ENCODE data around the gene NEK9.
A peak's percentile ranks its signal among the peaks of the same experiment; 100 is the strongest.

Gene NEK9

DNA sequence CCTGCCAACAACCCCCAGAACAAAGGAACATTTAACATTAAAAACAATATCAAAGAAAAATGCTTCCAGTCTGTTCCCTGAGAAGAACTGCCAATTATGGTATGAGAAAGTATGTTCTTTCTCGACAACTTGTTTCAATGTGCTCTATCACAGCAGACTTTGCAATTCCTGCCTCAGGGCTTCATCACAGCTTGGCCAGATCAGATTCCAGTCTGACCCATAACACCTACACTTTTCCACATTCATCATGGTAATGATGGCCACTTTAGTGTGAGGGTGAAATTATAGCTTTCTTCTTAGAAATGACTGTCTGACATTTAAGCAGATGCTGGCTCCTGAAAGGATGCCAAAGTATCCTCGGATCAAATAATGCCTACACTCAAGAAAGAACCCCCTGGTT, 17.0 kb downstream of the NEK9 start:
- DNase-seq (ENCODE audit: low read depth in 3 of 3, low spot score in 1 of 3): no peak

DNA sequence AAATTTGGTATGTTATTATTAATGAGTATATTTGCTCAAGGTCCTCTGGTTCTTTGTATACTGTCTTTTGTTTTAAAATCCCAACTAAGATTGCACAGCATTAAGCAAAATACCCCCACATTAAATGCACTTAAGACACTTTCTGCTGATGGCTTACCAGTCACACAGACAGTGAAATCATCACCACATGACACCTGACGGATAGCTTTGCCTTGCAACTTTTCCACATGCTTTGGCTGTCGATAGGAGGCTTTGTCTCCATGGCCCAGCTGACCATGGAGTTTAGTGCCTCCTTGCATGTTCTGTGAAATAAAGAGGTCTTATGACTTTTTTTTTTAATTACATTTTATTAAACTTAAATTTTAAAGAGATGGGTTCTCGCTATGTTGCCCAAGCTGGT, 19.7 kb downstream of the NEK9 start:
- no peak for DNase-seq (ENCODE audit: low read depth in 3 of 3, low spot score in 1 of 3)

DNA sequence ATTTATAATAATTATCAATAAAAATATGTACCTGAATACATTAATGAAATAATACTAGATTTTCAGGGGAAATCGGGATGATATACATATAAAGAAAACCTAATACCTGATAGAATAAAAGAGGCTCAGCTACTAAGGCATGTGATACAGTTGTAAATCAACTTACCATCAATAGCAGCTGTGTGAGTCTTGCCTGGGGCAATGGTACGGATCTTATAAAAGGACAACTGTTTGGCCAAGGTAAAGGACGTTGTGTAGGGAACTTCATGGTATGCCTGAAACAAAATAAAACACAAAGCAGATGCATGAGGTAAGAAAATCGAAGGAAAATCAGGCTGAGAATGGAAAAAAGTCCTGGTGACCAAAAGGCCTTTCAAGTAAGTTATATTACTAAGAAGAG, 25.4 kb downstream of the NEK9 start:
- no peak for DNase-seq (ENCODE audit: low read depth in 3 of 3, low spot score in 1 of 3)

DNA sequence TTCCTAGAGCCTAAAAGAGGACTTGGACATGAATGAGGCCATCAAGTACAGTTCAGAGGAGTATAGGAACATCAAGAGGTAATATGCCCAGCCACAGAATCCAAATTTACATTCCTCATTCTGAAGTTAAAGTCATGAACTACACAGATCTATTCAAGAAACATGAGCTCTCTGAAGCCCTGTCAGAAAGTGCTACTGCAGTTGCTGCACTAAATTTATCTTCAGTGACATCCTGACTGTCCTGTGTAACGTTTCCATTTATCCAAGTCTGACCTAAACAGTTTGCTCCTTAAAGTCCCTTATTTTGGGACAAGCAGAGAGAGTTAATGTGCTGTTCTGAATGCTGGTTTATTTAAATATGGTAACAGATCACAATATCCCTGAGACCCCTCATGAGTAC, 28.2 kb downstream of the NEK9 start:
- no peak for DNase-seq (ENCODE audit: low read depth in 3 of 3, low spot score in 1 of 3)

- DNase-seq (ENCODE audit: low read depth in 3 of 3, low spot score in 1 of 3): no peak
These were observed 28.6 kb downstream of the NEK9 start for GRCh38 chr14:75098212-75098611.

DNA sequence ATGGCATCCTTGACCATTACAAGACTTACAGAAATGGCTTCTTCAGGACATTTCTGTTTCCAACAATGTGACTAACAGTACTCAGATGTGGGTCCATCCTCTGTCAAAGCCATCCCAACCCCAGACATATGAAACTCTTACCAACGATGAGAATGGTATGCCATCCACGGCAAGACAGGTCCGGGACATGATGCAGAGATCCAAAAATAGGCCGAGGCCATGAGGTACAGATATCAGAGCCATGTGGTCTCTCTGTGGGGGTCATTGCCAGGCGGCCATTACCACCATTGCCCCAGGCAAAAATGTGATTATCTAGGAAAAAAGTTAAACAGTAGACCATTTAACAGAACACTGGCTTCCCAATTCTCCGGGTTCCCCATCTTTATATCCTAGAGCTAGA, 29.9 kb downstream of the NEK9 start:
- DNase-seq (ENCODE audit: low read depth in 3 of 3, low spot score in 1 of 3): no peak

- no peak for DNase-seq (ENCODE audit: low read depth in 3 of 3, low spot score in 1 of 3)
These were observed 31.2 kb downstream of the NEK9 start for GRCh38 chr14:75095690-75096089.

DNA sequence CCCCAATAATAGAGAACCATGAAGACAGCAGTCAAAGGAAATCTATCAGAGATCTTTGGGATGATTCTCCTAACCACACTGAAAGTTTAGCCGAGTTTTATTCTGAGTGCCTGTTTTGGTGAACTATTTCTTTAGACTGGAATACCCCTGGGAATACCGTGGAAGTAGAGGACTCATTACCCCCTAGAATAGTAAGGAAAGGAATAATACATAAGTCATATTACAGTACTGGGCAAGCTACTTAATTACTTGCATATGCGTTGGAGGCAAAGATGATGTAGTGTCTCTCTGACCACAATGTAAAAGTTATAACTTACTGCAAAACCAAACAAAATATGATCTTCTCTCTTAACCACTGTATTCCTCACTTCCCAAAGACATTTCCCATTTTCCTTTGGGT, 32.0 kb downstream of the NEK9 start:
- no peak for DNase-seq (ENCODE audit: low read depth in 3 of 3, low spot score in 1 of 3)

GRCh38 chr14:75092698-75093097, 34.1 kb downstream of the NEK9 start:
- no peak for DNase-seq (ENCODE audit: low read depth in 3 of 3, low spot score in 1 of 3)

GRCh38 chr14:75091251-75091650, 35.6 kb downstream of the NEK9 start:
- no peak for DNase-seq (ENCODE audit: low read depth in 3 of 3, low spot score in 1 of 3)

GRCh38 chr14:75090353-75090752, 36.5 kb downstream of the NEK9 start:
- no peak for DNase-seq (ENCODE audit: low read depth in 3 of 3, low spot score in 1 of 3)

- DNase-seq (ENCODE audit: low read depth in 3 of 3, low spot score in 1 of 3): no peak
These were observed 38.1 kb downstream of the NEK9 start for GRCh38 chr14:75088566-75089373.

- DNase-seq (ENCODE audit: low read depth in 3 of 3, low spot score in 1 of 3): no peak
These were observed 38.7 kb downstream of the NEK9 start for GRCh38 chr14:75088153-75088552.

DNA sequence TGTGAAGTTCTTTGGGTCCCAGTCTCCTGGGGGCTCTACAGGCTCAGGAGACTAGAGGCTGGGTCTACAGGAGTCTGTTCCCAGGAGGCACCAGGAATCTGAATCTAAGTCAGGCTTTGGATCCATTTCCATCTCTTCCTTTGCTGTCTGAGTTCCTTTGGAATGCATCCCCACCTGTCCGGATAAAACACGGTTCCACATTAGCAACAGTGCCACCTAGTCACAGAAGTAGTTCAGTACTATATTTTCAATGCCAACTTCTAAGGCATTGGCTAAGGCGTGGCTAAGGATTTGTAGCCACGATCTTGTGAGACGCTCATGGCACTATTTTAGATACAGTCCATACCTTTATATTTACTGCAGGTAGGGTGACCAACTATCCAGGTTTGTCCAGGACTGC, 42.3 kb downstream of the NEK9 start:
- no peak for DNase-seq (ENCODE audit: low read depth in 3 of 3, low spot score in 1 of 3)

DNA sequence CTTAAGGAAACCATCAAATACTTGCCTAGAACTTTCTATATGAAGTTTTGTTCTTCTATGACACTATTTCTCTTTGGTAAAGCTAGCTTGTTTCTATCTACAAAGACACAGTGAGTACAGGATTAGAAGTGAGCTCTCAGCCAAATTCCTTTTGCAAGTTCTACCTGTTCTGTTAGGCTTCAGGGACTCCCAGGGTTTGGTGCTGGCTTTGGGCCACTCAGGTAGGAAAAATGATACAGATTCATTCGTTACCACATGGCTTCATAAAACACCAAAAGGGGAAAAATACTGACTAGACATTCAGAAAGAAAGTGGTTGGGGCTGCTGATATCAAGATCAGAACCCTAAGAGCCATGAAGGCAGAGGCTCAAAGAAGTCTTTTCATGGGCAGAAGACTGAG, 43.6 kb downstream of the NEK9 start:
- no peak for DNase-seq (ENCODE audit: low read depth in 3 of 3, low spot score in 1 of 3)

GRCh38 chr14:75081660-75082229, 45.1 kb downstream of the NEK9 start:
- no peak for DNase-seq (ENCODE audit: low read depth in 3 of 3, low spot score in 1 of 3)

DNA sequence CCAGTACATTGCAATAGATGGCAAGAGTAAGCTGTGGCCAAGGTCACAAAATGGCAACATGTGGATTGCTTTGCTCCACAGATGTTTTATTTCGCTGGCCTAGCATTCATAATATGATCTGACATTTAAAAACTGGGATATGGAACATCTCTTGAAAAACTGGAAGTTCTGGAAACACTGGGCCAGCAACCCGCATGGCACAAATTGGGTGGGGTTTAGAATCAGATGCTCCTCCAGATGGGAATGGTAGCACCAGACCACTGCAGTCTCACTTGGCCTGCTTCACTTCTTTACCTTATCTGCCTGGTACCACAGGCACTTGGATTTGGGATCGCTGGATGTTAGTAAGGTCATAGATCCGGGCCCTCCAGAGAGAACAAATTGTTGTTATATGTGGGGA, 47.3 kb downstream of the NEK9 start:
- DNase-seq (ENCODE audit: low read depth in 3 of 3, low spot score in 1 of 3): no peak

GRCh38 chr14:75077794-75078193, 49.1 kb downstream of the NEK9 start:
- no peak for DNase-seq (ENCODE audit: low read depth in 3 of 3, low spot score in 1 of 3)

- DNase-seq (ENCODE audit: low read depth in 3 of 3, low spot score in 1 of 3): no peak
These were observed 56.5 kb downstream of the NEK9 start for GRCh38 chr14:75070383-75070782.

- DNase-seq (ENCODE audit: low read depth in 3 of 3, low spot score in 1 of 3): no peak
These were observed 57.1 kb downstream of the NEK9 start for GRCh38 chr14:75069811-75070145.

GRCh38 chr14:75069121-75069810, 57.6 kb downstream of the NEK9 start, which contains the start of gene ZC2HC1C:
Gene ZC2HC1C (plus strand): TSS chr14:75069641. CDS start chr14:75070574, 933 bp downstream.
- peak in 2 of 3 donors; percentile 15 to 46 for DNase-seq (ENCODE audit: low read depth in 3 of 3, low spot score in 1 of 3)
